ENCODE data around the gene NUDT21. TPM values are rescaled to one million over a fixed set of nuclear protein-coding genes. Genes with fewer than 3 reads are reported as not detected.
"Not testable (repeated sequence)": the region's sequence is repeated elsewhere in the genome, so short reads cannot be mapped to it uniquely, and the experiment has no call there.

The NUDT21 gene
- total RNA-seq, 6 experiments from 2014 or later, result 26.2 to 35.8 (median 30.3) TPM

- intact Hi-C loops (cut with DNase I), result no loop called here
- Histone ChIP-seq H3K4me1 (no peaks in the 10 kb centered on the region), H3K36me3 (peaks cover 8 to 31% (median 15%) of the 10 kb centered on the region in 4 donors), H3K4me3 (no peak overlapping the region), H3K27me3 (no peaks in the 10 kb centered on the region), H3K9me3 (no peaks in the 10 kb centered on the region), H3K27ac (no peak overlapping the region)
- ATAC-seq, result no peak
- DNase-seq, result no peak
- WGBS (ENCODE audit: insufficient coverage, low coverage, low lambda C conversion rate, missing lambda C conversion rate), result 97% methylated on average over 2 of the region's 2 CpGs
- no peak for TF ChIP-seq POLR2A (IDR thresholded peaks at IDR 0.05)
- TF ChIP-seq, protein P1, sequence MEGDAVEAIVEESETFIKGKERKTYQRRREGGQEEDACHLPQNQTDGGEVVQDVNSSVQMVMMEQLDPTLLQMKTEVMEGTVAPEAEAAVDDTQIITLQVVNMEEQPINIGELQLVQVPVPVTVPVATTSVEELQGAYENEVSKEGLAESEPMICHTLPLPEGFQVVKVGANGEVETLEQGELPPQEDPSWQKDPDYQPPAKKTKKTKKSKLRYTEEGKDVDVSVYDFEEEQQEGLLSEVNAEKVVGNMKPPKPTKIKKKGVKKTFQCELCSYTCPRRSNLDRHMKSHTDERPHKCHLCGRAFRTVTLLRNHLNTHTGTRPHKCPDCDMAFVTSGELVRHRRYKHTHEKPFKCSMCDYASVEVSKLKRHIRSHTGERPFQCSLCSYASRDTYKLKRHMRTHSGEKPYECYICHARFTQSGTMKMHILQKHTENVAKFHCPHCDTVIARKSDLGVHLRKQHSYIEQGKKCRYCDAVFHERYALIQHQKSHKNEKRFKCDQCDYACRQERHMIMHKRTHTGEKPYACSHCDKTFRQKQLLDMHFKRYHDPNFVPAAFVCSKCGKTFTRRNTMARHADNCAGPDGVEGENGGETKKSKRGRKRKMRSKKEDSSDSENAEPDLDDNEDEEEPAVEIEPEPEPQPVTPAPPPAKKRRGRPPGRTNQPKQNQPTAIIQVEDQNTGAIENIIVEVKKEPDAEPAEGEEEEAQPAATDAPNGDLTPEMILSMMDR (IDR thresholded peaks at IDR 0.05), result no peak
These were observed 52.1 kb downstream of the NUDT21 start for GRCh38 chr16:56399047-56399446.

DNA sequence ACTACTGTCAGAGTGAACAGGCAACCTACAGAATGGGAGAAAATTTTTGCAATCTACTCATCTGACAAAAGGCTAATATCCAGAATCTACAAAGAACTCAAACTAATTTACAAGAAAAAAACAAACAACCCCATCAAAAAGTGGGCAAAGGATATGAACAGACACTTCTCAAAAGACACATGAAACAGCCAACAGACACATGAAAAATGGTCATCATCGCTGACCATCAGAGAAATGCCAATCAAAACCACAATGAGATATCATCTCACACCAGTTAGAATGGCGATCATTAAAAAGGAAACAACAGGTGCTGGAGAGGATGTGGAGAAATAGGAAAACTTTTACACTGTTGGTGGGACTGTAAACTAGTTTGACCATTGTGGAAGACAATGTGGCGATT, 54.4 kb downstream of the NUDT21 start:
- H3K9me3 ChIP-seq; intact Hi-C loops (cut with DNase I); H3K27ac ChIP-seq; ATAC-seq; H3K27me3 ChIP-seq; DNase-seq; H3K4me3 ChIP-seq; H3K4me1 ChIP-seq: not testable (repeated sequence)
- 83% methylated on average over 3 of the region's 3 CpGs for WGBS (ENCODE audit: insufficient coverage, low coverage, low lambda C conversion rate, missing lambda C conversion rate)
- H3K36me3 ChIP-seq, result peaks cover 0 to 18% (median 3%) of the 10 kb centered on the region in 4 donors

GRCh38 chr16:56389554-56389953, 61.6 kb downstream of the NUDT21 start:
- intact Hi-C loops (cut with DNase I), result no loop called here
- Histone ChIP-seq H3K27ac (no peak overlapping the region), H3K36me3 (peaks cover 0 to 38% (median 13%) of the 10 kb centered on the region in 4 donors), H3K4me3 (no peak overlapping the region), H3K4me1 (peaks cover 0 to 8% (median 3%) of the 10 kb centered on the region in 4 donors), H3K9me3 (no peaks in the 10 kb centered on the region), H3K27me3 (no peaks in the 10 kb centered on the region)
- DNase-seq (no peak), ATAC-seq (no peak)
- TF ChIP-seq, protein P1 (IDR thresholded peaks at IDR 0.05), result no peak
- no peak for TF ChIP-seq POLR2A (IDR thresholded peaks at IDR 0.05)
- WGBS (ENCODE audit: insufficient coverage, low coverage, low lambda C conversion rate, missing lambda C conversion rate), result 97% methylated on average over 3 of the region's 3 CpGs

- Histone ChIP-seq H3K27me3 (no peaks in the 10 kb centered on the region), H3K27ac (no peak overlapping the region), H3K9me3 (no peaks in the 10 kb centered on the region), H3K4me1 (peaks cover 0 to 19% (median 8%) of the 10 kb centered on the region in 4 donors), H3K36me3 (peaks cover 0 to 38% (median 13%) of the 10 kb centered on the region in 4 donors), H3K4me3 (no peak overlapping the region)
- DNase-seq (no peak), ATAC-seq (no peak)
- intact Hi-C loops (cut with DNase I), result no loop called here
- TF ChIP-seq POLR2A (IDR thresholded peaks at IDR 0.05), result no peak
- TF ChIP-seq, protein P1 (IDR thresholded peaks at IDR 0.05), result no peak
These were observed 62.9 kb downstream of the NUDT21 start for GRCh38 chr16:56388209-56388608.

DNA sequence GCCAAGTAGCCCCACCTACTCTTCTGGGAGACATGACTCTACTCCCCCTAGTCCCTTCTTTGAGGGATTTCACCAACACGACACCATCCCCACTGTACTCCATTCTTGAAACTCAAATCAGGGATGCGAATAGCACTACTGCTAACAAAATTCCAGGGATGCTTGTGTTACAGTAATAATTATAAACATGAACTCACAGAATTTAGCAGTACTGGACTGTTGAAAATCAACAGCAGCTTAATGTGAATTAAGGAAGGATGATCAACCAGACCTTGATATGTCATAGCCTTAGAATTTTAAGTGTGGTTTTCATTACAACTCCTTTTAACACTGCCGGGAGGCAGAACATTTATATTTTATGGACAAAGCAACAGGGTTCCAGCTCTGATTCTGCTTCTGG, 63.7 kb downstream of the NUDT21 start:
- Histone ChIP-seq H3K9me3 (no peaks in the 10 kb centered on the region), H3K36me3 (peaks cover 0 to 36% (median 13%) of the 10 kb centered on the region in 4 donors), H3K27me3 (no peaks in the 10 kb centered on the region), H3K27ac (no peak overlapping the region), H3K4me3 (no peak overlapping the region), H3K4me1 (peaks cover 0 to 26% (median 9%) of the 10 kb centered on the region in 4 donors)
- WGBS (ENCODE audit: insufficient coverage, low coverage, low lambda C conversion rate, missing lambda C conversion rate), result 100% methylated on average over 2 of the region's 3 CpGs
- TF ChIP-seq POLR2A (IDR thresholded peaks at IDR 0.05), result no peak
- TF ChIP-seq, protein P1 (IDR thresholded peaks at IDR 0.05), result no peak
- ATAC-seq (no peak), DNase-seq (no peak)
- intact Hi-C loops (cut with DNase I), result no loop called here
